Uterus (tissue), 2 donors: ENCODE results near the gene ASB11.

ENCODE experiments used
- CTCF ChIP-seq, 4 experiments: fragments of 200-600 bp in 2 of 4; fragments of 450-650 bp in 2 of 4; sonication (generic) in 2 of 4; IDR thresholded peaks; one replicate each; pipeline ENCODE4 v1.5.1; 2016 to 2019; ENCODE audit warnings: antibody characterized with exemption in 4 of 4, mild to moderate bottlenecking in 2 of 4, moderate library complexity in 1 of 4
- POLR2A ChIP-seq, 2 donors: fragments of 450-650 bp; IDR thresholded peaks; one replicate each; pipeline ENCODE4 v1.6.1; 2016; ENCODE audit warnings: antibody characterized with exemption in 2 of 2, mild to moderate bottlenecking in 1 of 2, moderate library complexity in 1 of 2

GRCh38 chrX:15244421-15244820 lies 71.0 kb downstream of the ASB11 start:
- no peak for TF ChIP-seq CTCF (IDR thresholded peaks at IDR 0.05)
- no peak for TF ChIP-seq POLR2A (IDR thresholded peaks at IDR 0.05)
